GM10266 (cell line): ENCODE data around the gene ZBTB47.

Experiments
- DNase-seq: peaks from one replicate; pipeline ENCODE4 v3.0.0; 2012; ENCODE audit errors: extremely low spot score
- TF ChIP-seq, protein P1 (sequence below): IDR thresholded peaks from 2 replicates; pipeline ENCODE4 v1.5.1; 2012; ENCODE audit warnings: mild to moderate bottlenecking, low read depth; ENCODE audit not compliant: control insufficient read depth, insufficient read depth; ENCODE audit errors: missing control alignments

The ZBTB47 gene

DNA sequence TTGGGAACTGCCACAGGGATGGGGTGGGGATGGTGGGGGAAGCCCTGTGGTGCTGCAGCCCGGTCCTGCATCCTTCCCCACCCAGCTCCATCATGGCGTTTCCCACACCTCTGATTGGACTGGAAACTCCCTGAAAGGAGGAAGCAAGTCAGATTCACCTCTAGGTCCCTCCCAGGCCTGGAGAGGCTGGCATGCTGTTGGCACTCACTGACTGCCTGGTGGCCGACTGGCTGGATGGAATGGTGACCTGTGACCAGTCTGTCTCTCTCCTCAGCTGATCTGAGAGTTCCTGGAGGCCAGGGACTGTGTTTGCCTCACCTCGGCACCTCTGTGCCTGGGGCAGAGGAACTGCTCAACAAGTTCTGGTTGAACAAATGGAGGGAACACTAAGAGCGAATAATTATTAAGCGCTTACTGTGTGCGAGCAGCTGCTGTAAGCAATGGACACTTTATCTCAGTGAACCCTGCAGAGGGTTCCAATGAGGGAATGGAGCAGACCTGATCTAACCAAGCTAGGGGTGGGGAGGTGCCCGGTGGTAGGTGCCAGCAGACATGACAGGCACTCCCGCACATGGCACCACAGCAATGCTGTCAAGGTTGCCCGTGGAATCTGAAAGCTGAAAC lies 52.6 kb downstream of the ZBTB47 start:
- no peak for DNase-seq
- TF ChIP-seq, protein P1, sequence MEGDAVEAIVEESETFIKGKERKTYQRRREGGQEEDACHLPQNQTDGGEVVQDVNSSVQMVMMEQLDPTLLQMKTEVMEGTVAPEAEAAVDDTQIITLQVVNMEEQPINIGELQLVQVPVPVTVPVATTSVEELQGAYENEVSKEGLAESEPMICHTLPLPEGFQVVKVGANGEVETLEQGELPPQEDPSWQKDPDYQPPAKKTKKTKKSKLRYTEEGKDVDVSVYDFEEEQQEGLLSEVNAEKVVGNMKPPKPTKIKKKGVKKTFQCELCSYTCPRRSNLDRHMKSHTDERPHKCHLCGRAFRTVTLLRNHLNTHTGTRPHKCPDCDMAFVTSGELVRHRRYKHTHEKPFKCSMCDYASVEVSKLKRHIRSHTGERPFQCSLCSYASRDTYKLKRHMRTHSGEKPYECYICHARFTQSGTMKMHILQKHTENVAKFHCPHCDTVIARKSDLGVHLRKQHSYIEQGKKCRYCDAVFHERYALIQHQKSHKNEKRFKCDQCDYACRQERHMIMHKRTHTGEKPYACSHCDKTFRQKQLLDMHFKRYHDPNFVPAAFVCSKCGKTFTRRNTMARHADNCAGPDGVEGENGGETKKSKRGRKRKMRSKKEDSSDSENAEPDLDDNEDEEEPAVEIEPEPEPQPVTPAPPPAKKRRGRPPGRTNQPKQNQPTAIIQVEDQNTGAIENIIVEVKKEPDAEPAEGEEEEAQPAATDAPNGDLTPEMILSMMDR = no peak

- DNase-seq = no peak
Observed at GRCh38 chr3:42706721-42707619, 53.5 kb downstream of the ZBTB47 start.

DNA sequence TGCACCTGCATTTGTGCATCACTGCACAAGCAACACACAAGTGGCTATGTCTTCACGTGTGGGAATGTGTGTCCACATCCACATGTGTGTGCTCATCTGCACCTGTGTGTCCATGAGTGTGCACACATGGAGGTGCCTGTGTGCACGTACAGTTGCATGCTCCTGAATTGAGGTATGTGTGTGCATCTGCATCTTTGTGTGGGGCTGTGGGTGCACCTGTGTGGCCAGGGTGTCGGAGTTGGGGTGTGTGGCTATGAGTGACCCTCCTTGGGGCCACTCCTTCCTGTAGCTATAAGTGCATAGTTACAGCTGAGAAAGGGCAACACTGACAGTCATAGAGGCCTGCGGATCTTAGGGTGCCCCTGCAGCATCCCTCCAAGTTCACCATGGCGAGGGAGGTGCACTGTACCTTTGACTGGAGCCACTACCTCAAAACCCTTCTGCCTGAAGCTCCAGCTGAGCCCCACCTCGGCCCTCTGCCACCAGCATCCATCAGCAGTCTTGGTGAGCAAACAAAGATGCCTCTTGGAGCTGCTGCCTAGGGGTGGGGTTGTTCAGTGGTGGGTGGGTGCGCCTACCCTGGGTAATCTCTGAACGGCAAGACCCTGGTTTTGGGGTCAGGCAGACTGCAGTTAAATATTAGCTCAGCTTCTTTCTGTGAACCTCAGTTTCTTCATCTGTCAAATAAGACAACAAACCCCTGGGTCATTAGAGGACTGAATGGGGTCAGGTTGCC lies 54.3 kb downstream of the ZBTB47 start:
- TF ChIP-seq, protein P1 = no peak
- DNase-seq = no peak

More at GRCh38 chr3:42706721-42707619, 53.5 kb downstream of the ZBTB47 start:
- TF ChIP-seq, protein P1 = no peak

DNA sequence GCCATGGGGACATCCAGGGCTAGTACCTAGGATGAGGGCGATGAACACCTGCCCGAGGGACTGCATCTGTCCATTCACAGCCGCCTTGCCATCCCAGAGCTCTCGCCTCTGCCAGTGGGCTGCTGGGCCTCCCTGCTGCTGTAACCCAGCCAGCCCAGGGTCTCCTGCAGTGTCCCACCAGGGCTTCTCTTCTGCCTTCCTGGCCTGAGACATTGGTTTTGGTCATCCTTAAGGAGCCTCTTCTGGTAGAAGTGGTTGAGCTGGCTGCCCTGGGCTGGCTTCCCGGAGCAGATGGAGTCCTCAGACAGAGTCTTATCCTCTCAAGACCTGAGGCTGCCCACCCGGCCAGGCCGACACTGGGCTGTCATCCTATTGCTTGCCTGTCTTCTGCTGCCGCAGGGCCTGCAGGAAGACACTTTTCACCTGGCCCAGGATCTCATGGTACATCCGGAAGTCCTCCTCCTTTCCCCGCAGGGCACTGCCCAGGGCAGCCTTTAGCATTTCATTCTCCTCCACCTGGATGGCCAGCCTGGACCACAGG lies 55.2 kb downstream of the ZBTB47 start:
- TF ChIP-seq, protein P1 = no peak
- DNase-seq = no peak

GRCh38 chr3:42709621-42710020 lies 56.1 kb downstream of the ZBTB47 start:
- TF ChIP-seq, protein P1 = no peak

DNA sequence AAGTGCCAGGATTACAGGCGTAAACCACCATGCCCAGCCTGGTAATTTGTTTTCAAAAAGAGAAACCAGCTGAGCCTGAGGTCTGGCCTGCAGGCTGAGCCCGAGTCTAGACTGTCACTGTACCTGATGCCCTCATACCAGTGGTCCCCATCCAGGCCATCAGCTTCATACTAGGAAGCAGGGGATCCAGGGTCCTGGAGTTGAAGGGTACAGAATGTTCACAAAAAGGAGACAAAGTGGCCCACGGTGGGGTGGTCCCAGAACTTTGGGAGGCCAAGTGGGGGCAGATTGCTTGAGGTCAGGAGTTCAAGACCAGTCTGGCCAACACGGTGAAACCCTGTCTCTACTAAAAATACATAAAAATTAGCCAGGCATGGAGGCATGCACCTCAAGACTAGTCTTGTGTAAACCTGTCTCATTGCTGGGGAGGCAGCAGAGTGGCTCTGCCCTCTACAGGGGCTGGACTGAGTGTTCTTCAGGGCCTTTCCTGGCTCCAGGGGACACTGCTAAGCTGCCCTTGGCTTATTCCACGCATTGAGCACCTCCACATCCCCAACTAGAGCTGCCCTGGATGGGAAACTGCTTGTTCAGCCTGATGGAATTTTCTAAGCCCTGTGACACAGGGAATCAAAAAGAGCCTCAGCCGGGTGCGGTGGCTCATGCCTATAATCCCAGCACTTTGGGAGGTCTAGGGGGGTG lies 57.0 kb downstream of the ZBTB47 start:
- TF ChIP-seq, protein P1 = no peak
- DNase-seq = no peak

More at GRCh38 chr3:42709621-42710020, 56.1 kb downstream of the ZBTB47 start:
- no peak for DNase-seq
